Measurements from ENCODE around the gene MOB3B.

GRCh38 chr9:27331393-27331792, 198.2 kb downstream of the MOB3B start:
- TF ChIP-seq CTCF (IDR thresholded peaks at IDR 0.05) (no peak), EZH2 (IDR thresholded peaks at IDR 0.05) (no peak), EZH2phosphoT487 (IDR thresholded peaks at IDR 0.05) (no peak)
